ENCODE measurements around the gene CSGALNACT2. TPM values are rescaled to one million over a fixed set of nuclear protein-coding genes. Genes with fewer than 3 reads are reported as not detected.

The CSGALNACT2 gene
- total RNA-seq, 1 donor from 2014 or later, result 4.9 TPM

DNA sequence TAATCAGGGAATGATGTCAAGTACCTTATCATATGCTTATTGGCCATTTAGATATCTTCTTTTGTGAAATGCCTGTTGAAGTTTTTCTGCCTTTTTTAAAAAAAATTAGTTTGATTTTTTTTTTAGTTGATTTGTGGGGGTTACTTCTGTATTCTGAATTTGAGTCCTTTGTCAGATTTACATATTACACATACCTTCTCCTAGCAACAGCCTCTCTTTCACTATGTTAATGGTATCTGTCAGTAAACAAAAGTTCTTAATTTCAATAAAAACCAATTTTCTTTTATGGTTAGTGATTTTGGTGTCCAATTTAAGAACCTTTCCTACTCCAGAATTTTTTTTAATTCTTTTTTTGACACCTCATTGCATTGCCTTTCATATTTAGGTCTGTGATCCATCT, 52.0 kb downstream of the CSGALNACT2 start:
- ATAC-seq, result no peak

GRCh38 chr10:43190775-43191174, 52.5 kb downstream of the CSGALNACT2 start:
- no peak for ATAC-seq

- ATAC-seq, result no peak
These were observed 54.6 kb downstream of the CSGALNACT2 start for GRCh38 chr10:43192884-43193283.

DNA sequence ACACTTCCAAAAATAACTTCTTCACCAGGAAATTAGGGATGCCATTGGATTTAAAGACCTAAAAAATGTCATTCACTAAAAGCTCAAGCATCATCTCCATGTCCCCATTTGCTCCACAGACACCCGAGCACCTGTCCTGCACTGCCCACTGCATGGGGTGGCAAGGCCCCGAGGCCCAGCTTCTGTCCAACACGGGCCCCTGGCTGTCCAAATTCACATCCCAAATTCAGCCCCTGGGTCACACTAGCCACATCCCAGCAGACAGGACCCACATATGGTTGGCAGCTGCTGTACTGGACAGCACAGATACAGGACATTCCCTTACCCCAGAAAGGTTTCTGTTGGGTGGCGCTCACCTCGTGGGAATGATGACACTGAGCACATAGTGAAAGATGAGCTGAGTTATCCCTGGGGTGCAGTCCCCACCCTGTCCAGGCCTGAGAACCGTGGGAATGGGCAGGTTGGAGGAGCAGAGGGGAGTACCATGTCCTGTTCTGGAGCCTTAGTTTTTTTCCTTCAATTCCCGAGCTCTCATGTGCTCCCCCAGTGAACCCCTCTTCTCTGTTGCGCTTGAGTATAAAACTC, 55.3 kb downstream of the CSGALNACT2 start:
- ATAC-seq, result no peak

- ATAC-seq, result no peak
These were observed 56.0 kb downstream of the CSGALNACT2 start for GRCh38 chr10:43194266-43194665.

GRCh38 chr10:43194859-43195258, 56.6 kb downstream of the CSGALNACT2 start:
- no peak for ATAC-seq

DNA sequence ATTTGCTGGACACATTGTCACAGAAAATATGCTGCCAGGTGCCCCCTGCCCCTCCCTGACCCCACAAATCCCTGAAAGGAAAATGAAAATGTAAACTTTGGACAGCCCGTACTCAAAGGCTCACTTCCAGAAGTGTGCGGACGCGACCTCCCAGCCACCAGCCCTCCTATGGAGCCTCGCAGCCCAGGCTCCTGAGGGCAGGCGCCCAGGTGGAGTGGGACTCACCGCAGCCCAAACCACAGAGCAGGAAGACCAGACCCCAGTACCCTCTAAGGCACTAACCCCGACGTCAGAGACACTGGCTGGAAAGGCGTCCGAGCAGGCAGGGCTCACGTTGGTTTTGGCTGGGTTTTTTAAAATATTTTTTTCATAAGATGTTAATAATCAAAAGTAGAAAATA, 57.3 kb downstream of the CSGALNACT2 start:
- no peak for ATAC-seq

- no peak for ATAC-seq
These were observed 58.1 kb downstream of the CSGALNACT2 start for GRCh38 chr10:43196131-43196980.

GRCh38 chr10:43196981-43197833, 59.0 kb downstream of the CSGALNACT2 start:
- ATAC-seq, result no peak

- ATAC-seq, result no peak
These were observed 59.8 kb downstream of the CSGALNACT2 start for GRCh38 chr10:43197834-43198681.

DNA sequence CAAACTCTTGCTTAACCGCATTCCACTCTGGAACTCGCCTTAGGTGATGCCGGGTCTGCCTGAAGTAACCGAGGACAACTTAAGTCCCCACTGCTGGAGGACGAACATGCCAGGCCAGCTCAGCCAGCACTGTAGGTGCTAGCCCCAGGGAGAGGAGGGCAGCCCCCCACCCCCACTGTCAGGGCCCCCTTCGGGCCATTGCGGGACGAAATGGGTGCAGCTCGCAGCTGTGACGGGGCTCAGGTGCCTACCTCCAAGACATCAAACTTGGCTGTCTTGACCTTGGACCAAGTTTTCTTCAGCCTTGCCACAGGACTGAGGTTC, 60.4 kb downstream of the CSGALNACT2 start:
- no peak for ATAC-seq

DNA sequence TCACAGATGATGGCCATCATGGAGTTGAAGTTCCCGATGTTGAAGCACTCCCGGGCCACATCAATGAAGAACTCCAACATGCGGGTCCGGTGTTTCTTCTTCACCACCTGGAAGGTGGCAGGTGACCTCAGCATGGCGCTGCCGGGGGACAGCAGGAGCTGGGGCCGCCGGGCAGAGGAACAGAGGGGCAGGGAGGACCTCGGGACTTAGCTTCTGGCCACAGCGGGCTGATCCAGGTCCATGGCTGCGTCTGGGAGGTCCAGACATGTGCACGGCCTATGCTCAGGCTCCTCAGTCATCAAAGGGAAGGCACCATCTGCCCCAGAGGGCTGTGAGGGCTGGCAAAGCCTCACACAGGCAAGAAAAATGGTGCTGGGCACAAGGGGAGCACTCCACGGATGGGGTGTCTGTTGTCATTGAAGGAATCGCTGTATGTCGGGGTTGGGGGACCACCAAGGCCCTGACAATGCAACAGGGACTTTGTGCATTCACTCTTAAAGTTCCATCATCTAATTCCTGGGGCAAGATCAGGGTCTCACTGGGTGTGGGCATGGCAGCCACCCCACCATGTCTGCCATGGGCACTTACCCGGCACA, 60.9 kb downstream of the CSGALNACT2 start:
- no peak for ATAC-seq

- ATAC-seq, result no peak
These were observed 61.7 kb downstream of the CSGALNACT2 start for GRCh38 chr10:43199684-43200537.

- no peak for ATAC-seq
These were observed 62.5 kb downstream of the CSGALNACT2 start for GRCh38 chr10:43200538-43201390.

DNA sequence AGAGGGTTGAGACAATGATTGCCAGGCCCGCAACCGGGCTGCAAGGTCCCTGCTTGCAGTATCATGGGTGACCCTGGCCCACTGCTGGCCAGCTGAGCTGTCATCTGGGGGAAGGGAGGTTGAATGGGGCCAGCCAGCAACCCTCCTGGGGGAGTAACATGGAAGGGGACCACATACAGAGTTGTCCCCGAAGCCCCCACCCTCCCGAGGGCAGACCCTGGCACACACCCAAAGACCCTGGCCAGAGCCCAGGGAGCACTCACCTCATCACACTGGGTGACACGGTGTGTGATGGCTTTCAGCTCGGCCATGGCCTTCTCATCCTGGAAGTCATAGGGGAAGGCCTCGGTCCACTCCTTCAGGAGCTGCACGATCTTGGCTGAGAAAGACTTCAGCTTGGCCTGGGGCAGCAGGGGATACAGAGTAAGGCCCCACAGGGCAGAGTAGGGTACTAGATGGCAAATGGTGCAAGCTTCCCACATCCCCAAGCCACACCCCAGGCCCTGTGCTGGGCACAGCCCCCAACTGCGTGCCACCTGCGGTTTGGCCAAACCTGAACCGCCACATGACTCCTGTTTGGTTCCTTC, 63.4 kb downstream of the CSGALNACT2 start:
- no peak for ATAC-seq

DNA sequence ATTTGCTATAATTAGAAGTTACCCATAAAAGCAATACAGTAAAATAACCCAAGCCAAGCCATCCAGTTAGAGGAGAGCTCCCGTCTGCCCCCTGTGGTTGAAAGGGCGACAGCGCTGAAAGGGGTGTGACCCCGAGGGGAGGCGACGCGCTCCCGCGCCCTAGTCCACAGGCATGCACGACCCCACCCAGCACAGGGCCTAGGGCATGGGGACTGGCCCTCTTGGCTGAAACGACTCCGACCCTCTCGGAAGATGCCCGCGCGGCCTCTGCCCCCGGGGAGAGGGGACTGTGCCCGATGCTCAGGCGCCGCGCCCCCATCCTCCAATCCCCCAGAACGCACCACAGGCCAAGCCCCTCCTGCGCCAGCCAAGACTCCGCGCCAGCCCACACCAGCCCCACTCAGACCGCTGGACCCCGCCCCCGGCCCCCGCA, 64.0 kb downstream of the CSGALNACT2 start:
- peak; percentile 52 for ATAC-seq

- ATAC-seq, result peak; percentile 65
These were observed 64.6 kb downstream of the CSGALNACT2 start for GRCh38 chr10:43202657-43203447.

DNA sequence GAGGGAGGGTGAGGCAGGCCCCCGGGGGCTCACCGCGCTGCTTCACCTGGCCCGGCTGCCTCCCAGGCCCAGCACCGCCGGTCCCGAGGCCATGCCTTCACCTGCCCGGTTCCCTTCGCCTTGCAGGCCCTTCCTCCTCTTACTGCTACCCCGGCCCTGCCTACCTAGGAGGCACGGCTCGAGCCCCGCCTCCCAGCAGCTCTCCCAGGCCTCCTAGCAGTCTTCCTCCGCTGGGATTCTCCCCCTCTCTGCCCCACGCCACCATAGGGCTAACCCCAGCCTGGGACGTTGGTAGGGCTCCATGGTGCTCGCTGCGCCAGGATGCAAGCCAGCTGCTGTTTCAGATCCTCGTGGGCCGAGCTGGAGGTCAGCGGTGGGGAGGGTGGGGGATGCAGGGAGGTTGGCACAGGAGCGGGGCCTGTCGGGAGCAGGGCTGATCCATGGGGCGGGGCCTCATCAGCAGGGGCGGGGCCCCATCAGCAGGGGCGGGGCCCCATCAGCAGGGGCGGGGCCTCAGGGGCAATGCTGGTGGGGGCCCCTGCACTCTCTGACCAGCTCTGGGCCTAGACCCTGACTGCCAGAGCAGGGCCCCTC, 65.3 kb downstream of the CSGALNACT2 start:
- ATAC-seq, result peak; percentile 27
